ENCODE measurements around the gene NOTO. TPM values are rescaled to one million over a fixed set of nuclear protein-coding genes. Genes with fewer than 3 reads are reported as not detected.
A peak's percentile ranks its signal among the peaks of the same experiment; 100 is the strongest.

The NOTO gene
- total RNA-seq, 4 donors from 2014 or later: not detected

DNA sequence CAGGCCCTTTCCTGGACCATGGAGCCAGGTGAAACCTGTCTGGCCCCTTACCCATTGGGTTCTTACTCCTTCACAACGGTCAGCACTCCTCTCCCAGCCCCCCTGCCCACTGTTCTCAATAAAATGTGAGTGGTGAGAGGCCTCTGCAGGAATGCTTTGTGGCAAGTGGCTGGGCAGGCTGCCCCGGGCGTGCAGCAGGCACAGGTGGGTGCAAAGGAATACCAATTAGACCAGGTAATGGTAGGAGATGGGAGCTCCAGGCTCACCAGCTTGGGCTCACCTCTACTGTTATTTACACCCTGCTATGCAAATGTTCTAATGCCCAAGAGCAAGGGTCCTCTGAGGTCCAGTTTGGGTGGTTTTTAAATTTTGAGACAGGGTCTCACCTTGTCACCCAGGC lies 24.7 kb downstream of the NOTO start:
- in situ Hi-C loops (cut with MboI; ENCODE audit: low sequenced_read_pairs in 4 of 4): loop anchor here in 3 of 4 donors (25.0 kb wide), 3 partner anchors 160 to 1310 kb away; partner anchors contain the start of genes TPRKB (in 3 of the 3), ALMS1 (in 1 of the 3), AUP1 (in 1 of the 3) and DQX1 (in 1 of the 3)
- TF ChIP-seq, protein P1, sequence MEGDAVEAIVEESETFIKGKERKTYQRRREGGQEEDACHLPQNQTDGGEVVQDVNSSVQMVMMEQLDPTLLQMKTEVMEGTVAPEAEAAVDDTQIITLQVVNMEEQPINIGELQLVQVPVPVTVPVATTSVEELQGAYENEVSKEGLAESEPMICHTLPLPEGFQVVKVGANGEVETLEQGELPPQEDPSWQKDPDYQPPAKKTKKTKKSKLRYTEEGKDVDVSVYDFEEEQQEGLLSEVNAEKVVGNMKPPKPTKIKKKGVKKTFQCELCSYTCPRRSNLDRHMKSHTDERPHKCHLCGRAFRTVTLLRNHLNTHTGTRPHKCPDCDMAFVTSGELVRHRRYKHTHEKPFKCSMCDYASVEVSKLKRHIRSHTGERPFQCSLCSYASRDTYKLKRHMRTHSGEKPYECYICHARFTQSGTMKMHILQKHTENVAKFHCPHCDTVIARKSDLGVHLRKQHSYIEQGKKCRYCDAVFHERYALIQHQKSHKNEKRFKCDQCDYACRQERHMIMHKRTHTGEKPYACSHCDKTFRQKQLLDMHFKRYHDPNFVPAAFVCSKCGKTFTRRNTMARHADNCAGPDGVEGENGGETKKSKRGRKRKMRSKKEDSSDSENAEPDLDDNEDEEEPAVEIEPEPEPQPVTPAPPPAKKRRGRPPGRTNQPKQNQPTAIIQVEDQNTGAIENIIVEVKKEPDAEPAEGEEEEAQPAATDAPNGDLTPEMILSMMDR (IDR thresholded peaks at IDR 0.05 in 4 of 5, conservative IDR thresholded peaks at IDR 0.05 in 1 of 5): no peak
- no peak for TF ChIP-seq POLR2A (IDR thresholded peaks at IDR 0.05)
- Histone ChIP-seq H3K27ac (no peak overlapping the region), H3K36me3 (peaks cover 0 to 77% of the 10 kb centered on the region in 2 donors), H3K4me1 (no peaks in the 10 kb centered on the region), H3K27me3 (no peaks in the 10 kb centered on the region), H3K4me3 (no peak overlapping the region), H3K9me3 (no peaks in the 10 kb centered on the region)
- DNase-seq (no peak), ATAC-seq (no peak)
- intact Hi-C loops (cut with DNase I; ENCODE audit: low total_unique reads): no loop called here

DNA sequence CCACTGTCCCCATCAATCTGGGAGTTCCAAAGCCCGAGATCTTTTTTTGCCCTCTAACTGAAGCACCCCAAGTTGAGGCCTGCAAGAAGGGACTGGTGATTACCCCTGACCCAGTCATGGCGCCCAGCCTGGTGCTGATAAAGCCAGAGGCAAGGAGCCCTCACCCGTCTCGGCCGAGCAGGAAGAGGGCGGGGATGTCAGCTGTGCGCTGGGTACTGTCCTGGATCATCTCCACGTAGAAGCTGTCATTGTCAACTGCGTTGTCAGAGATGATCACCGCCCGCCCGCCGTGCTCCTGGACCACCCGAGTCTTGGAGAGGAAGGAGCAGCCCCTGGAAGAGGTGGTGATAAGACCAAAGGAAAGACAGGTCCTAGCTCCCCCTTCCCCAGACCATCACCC lies 26.3 kb downstream of the NOTO start:
- ATAC-seq: no peak
- TF ChIP-seq, protein P1 (IDR thresholded peaks at IDR 0.05 in 4 of 5, conservative IDR thresholded peaks at IDR 0.05 in 1 of 5): no peak
- no peak for TF ChIP-seq POLR2A (IDR thresholded peaks at IDR 0.05)
- Histone ChIP-seq H3K4me1 (peaks cover 0 to 5% of the 10 kb centered on the region in 2 donors), H3K27ac (no peak overlapping the region), H3K9me3 (no peaks in the 10 kb centered on the region), H3K36me3 (peaks cover 0 to 63% of the 10 kb centered on the region in 2 donors), H3K27me3 (no peaks in the 10 kb centered on the region), H3K4me3 (no peak overlapping the region)
- no peak for DNase-seq
- intact Hi-C loops (cut with DNase I; ENCODE audit: low total_unique reads): no loop called here
- in situ Hi-C loops (cut with MboI; ENCODE audit: low sequenced_read_pairs in 4 of 4): loop anchor here in 3 of 4 donors (25.0 kb wide), 3 partner anchors 159 to 1309 kb away; partner anchors contain the start of genes TPRKB (in 3 of the 3), ALMS1 (in 1 of the 3), AUP1 (in 1 of the 3) and DQX1 (in 1 of the 3)

DNA sequence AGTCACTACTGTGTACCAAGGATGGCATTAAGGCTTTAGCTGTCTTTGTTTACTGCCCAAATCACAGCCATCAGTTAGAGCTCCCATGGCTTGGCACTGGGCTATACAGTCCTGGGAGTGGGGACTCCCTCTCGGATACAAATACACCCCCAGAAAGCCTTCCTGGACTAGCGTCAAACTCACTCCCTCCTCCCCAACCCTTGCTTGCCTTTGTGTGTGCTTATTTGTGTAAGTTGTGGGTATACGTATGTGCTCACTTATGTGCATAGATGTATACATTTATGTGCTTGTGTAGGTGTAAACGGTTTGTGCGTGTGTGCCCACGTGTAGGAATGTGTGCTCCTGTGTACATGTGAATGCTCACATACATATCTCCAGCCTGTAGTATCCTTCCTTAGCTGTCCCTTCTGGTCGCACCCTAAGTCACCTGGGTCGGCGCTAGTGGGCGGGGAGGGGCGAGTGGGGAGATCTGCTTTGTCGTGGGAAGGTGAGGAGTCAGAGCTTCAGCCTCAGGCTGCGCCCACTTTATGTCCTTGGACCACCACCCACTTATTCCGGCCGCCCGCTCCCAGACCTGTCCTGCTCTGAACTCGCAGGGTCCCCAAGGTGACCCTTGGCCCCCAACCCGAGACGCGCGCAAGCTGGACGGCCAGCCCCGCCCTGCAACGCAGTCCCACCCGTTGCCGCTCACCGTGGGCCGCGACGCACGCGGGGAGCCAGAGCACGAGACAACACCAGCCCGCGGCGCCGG lies 30.2 kb downstream of the NOTO start:
- no peak for TF ChIP-seq POLR2A (IDR thresholded peaks at IDR 0.05)
- TF ChIP-seq, protein P1 (IDR thresholded peaks at IDR 0.05 in 4 of 5, conservative IDR thresholded peaks at IDR 0.05 in 1 of 5): no peak
- peak overlapping the region; percentile 82 to 100 (median 93) for H3K27ac ChIP-seq
- no peaks in the 10 kb centered on the region for H3K9me3 ChIP-seq
- H3K4me3 ChIP-seq: peak overlapping the region; percentile 67 to 100 (median 95)
- peaks cover 12 to 28% of the 10 kb centered on the region in 2 donors for H3K4me1 ChIP-seq
- ATAC-seq (peak; percentile 8 to 19), DNase-seq (peak in 1 of 2 donors; percentile 44)
- no peaks in the 10 kb centered on the region for H3K27me3 ChIP-seq
- in situ Hi-C loops (cut with MboI; ENCODE audit: low sequenced_read_pairs in 4 of 4): loop anchor here in 3 of 4 donors (25.0 kb wide), 3 partner anchors 155 to 1305 kb away; partner anchors contain the start of genes TPRKB (in 3 of the 3), ALMS1 (in 1 of the 3), AUP1 (in 1 of the 3) and DQX1 (in 1 of the 3)
- peaks cover 0 to 27% of the 10 kb centered on the region in 2 donors for H3K36me3 ChIP-seq
- intact Hi-C loops (cut with DNase I; ENCODE audit: low total_unique reads): loop anchor here (5.0 to 10.0 kb wide), 3 partner anchors 120 to 1222 kb away; partner anchors contain the start of genes INO80B, RAB11FIP5, SFXN5 and WBP1

DNA sequence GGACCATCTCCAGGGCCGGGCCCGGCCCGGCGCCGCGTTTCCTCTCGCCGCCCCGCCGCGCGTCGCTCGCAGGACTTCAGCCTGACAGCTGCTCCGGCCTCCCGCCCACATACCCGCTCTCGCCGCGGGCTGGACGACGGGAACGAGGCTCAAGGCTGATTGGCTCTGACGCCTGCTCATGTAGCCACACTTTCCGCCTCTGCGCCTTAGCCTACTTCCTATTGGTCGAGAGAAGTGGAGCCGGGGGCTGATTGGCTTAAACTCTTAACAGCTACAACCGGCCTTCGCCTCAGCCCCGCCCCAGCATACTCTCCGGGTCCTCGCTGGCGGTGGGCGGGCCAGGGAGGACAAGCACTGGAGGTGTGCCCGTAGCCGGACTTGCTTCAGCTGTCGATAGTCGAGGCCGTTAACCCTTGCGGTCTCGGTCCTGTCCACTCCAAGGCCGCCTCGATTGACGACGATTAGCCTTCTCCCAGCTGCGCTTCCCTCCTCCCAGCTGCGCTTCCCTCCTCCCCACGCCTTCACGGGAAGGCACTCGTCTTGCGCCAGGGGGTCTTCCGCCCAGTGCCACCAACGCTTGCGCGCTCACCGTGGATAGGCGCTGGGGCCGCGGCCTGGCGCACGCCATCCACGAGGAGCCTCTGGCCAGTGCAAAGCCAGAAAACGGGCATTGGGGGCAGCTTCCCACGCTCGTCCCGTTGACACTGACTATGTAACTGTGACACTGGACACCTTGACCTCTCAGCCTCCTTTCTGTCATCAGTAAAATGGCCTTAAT lies 31.0 kb downstream of the NOTO start, which contains the start of gene PRADC1:
TSS of gene PRADC1 (minus strand) at position 86 of the 778 bp plus-strand sequence. CDS start at position 7, 79 bp downstream.
- no peaks in the 10 kb centered on the region for H3K27me3 ChIP-seq
- peak; percentile 85 to 87 for TF ChIP-seq POLR2A (IDR thresholded peaks at IDR 0.05)
- TF ChIP-seq, protein P1 (IDR thresholded peaks at IDR 0.05 in 4 of 5, conservative IDR thresholded peaks at IDR 0.05 in 1 of 5): no peak
- in situ Hi-C loops (cut with MboI; ENCODE audit: low sequenced_read_pairs in 4 of 4) (loop anchor here in 3 of 4 donors (25.0 kb wide), 3 partner anchors 154 to 1304 kb away; partner anchors contain the start of genes TPRKB (in 3 of the 3), ALMS1 (in 1 of the 3), AUP1 (in 1 of the 3) and DQX1 (in 1 of the 3)), intact Hi-C loops (cut with DNase I; ENCODE audit: low total_unique reads) (loop anchor here (5.0 to 10.0 kb wide), 3 partner anchors 121 to 1221 kb away; partner anchors contain the start of genes INO80B, RAB11FIP5, SFXN5 and WBP1)
- peak; percentile 100 for DNase-seq
- peaks cover 17 to 35% of the 10 kb centered on the region in 2 donors for H3K4me1 ChIP-seq
- peak within 1 kb of the TSS; percentile 67 to 100 (median 95) for H3K4me3 ChIP-seq
- peaks cover 0 to 19% of the 10 kb centered on the region in 2 donors for H3K36me3 ChIP-seq
- H3K27ac ChIP-seq: peak within 1 kb of the TSS; percentile 90 to 100 (median 95)
- ATAC-seq: peak; percentile 90 to 93
- H3K9me3 ChIP-seq: no peaks in the 10 kb centered on the region
